RWPE1 (cell line): ENCODE measurements around the gene EDEM3.

Source experiments
- CTCF ChIA-PET: fragments of 350-600 bp; sonication (Branson Sonifier 250); formaldehyde crosslinking; extraction: SDS; loops from one replicate; lab custom pipeline; 2021; lab: Yijun Ruan, JAX
- POLR2A ChIA-PET: fragments of 400-600 bp; formaldehyde crosslinking; extraction: SDS; loops from one replicate; lab custom pipeline; 2020; ENCODE audit warnings: antibody characterized with exemption; ENCODE audit not compliant: low non-redundant PET; lab: Yijun Ruan, JAX
- DNase-seq: peaks from one replicate; pipeline ENCODE4 v3.0.0; 2012; ENCODE audit warnings: low spot score
- H3K27ac ChIP-seq: fragments of 450-650 bp; 2 replicates; pipeline ENCODE4 v1.5.1; 2017
- TF ChIP-seq, protein P1 (sequence below): fragments of 450-650 bp; conservative IDR thresholded peaks from 2 replicates; pipeline ENCODE4 v1.5.1; 2017; ENCODE audit warnings: low read depth, mild to moderate bottlenecking

EDEM3 gene, protein sequence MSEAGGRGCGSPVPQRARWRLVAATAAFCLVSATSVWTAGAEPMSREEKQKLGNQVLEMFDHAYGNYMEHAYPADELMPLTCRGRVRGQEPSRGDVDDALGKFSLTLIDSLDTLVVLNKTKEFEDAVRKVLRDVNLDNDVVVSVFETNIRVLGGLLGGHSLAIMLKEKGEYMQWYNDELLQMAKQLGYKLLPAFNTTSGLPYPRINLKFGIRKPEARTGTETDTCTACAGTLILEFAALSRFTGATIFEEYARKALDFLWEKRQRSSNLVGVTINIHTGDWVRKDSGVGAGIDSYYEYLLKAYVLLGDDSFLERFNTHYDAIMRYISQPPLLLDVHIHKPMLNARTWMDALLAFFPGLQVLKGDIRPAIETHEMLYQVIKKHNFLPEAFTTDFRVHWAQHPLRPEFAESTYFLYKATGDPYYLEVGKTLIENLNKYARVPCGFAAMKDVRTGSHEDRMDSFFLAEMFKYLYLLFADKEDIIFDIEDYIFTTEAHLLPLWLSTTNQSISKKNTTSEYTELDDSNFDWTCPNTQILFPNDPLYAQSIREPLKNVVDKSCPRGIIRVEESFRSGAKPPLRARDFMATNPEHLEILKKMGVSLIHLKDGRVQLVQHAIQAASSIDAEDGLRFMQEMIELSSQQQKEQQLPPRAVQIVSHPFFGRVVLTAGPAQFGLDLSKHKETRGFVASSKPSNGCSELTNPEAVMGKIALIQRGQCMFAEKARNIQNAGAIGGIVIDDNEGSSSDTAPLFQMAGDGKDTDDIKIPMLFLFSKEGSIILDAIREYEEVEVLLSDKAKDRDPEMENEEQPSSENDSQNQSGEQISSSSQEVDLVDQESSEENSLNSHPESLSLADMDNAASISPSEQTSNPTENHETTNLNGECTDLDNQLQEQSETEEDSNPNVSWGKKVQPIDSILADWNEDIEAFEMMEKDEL

GRCh38 chr1:184754476-184755225 lies at the start of gene EDEM3:
EDEM3 (minus strand) TSS chr1:184754858; CDS start chr1:184754646, 212 bp downstream.
- ChIA-PET POLR2A (no interaction called here), CTCF (interaction anchor here (0.7 to 0.8 kb wide), 2 partner anchors 52 to 73 kb away, joined by 3 to 4 read pairs; no protein-coding TSS in a partner anchor)

DNA sequence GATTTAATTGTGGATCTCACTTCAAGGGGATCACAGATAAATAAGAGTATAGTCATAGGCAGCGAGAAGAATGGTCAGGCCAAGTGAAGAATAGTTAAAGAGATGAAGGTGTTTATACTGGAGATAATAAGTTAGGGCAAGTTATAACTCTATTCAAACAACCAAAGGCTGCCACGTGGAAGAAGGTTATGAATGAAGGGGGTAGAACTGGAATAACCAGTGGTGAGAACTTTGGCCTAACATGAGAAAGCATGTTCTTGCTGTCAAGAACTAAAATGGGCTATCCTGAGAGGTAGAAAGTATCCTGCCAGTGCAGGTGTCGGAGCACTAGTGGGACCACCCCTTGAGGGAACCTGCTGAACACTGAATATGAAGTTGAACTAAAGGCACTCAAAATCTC lies 49.6 kb upstream of the EDEM3 start:
- no peak for DNase-seq
- TF ChIP-seq, protein P1, sequence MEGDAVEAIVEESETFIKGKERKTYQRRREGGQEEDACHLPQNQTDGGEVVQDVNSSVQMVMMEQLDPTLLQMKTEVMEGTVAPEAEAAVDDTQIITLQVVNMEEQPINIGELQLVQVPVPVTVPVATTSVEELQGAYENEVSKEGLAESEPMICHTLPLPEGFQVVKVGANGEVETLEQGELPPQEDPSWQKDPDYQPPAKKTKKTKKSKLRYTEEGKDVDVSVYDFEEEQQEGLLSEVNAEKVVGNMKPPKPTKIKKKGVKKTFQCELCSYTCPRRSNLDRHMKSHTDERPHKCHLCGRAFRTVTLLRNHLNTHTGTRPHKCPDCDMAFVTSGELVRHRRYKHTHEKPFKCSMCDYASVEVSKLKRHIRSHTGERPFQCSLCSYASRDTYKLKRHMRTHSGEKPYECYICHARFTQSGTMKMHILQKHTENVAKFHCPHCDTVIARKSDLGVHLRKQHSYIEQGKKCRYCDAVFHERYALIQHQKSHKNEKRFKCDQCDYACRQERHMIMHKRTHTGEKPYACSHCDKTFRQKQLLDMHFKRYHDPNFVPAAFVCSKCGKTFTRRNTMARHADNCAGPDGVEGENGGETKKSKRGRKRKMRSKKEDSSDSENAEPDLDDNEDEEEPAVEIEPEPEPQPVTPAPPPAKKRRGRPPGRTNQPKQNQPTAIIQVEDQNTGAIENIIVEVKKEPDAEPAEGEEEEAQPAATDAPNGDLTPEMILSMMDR: no peak
- POLR2A ChIA-PET: no interaction called here
- H3K27ac ChIP-seq: no peak overlapping the region
- CTCF ChIA-PET: no interaction called here

More at GRCh38 chr1:184754476-184755225, at the start of gene EDEM3:
- H3K27ac ChIP-seq: peak within 1 kb of the TSS; percentile 85
- TF ChIP-seq, protein P1: no peak
- peak; percentile 99 for DNase-seq

- H3K27ac ChIP-seq: no peak overlapping the region
- TF ChIP-seq, protein P1: no peak
- DNase-seq: no peak
- POLR2A ChIA-PET: no interaction called here
- CTCF ChIA-PET: interaction anchor here (0.5 to 0.6 kb wide), 2 partner anchors 30 to 72 kb away, joined by 3 read pairs; no protein-coding TSS in a partner anchor
Measured at GRCh38 chr1:184803180-184803492, 48.5 kb upstream of the EDEM3 start.

DNA sequence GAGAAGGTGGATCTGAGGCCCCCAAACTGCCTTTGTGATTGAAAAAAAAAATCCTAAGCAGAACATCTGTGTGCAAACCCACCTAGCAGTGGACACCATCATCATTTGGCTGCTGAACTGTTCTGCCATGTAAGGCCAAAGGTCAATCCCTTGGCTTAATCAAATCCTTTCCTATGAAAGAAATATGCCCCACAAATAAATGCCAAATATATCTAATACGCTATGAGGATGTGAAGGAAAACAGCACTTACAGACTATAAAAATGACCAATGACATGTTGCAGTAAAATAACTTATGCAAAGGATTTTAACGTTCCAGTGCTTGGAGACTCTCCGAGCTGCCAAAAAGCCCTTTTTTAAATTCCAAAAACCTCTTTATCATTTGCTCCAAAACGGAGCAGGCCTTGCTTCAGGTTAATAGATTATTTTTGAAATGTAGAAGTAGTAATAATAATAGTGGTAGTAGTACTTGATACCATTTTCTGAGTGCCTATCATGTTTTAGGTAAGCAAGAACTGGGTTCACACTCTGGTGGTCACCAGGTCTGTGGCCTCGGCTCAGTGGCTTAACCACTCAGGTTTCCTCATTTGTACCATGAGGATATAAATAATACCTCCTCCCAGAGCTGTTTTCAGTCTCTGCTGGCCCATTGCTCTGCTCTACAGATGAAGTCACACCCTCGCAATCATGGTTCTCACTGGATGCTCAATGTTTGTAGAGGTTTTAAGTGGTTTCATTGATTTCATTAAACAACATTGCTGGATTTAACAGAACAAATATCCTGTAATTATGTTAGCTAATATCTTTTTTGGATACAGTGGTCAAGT lies 47.9 kb upstream of the EDEM3 start:
- CTCF ChIA-PET: interaction anchor here (0.5 kb wide), 1 partner anchor 30 kb away, joined by 3 read pairs; no protein-coding TSS in a partner anchor
- no peak overlapping the region for H3K27ac ChIP-seq
- DNase-seq: no peak
- TF ChIP-seq, protein P1: no peak
- POLR2A ChIA-PET: no interaction called here

DNA sequence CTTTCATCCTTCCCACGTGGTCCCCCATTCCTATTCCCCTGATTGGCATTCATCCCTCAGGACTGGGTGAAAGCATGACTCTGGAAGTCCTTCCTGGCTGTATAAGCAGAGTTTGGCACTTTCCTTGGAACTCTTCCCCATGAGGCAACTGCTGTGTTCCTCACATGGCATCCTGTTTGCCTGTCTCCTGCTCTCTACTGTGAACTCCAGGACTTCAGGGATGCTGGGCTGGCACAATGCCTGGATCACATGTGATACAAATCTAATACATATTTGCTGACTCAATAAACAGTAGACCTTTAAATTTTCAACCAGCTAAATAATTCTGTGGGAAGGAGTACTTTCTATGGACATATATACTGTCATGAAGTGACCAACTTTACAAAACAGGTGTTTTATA lies 46.8 kb upstream of the EDEM3 start:
- no peak for DNase-seq
- ChIA-PET POLR2A (no interaction called here), CTCF (no interaction called here)
- H3K27ac ChIP-seq: no peak overlapping the region
- TF ChIP-seq, protein P1: no peak
